Measurements from ENCODE around the gene TBPL2. TPM values are rescaled to one million over a fixed set of nuclear protein-coding genes. Genes with fewer than 3 reads are reported as not detected.

The TBPL2 gene
- total RNA-seq, 1 donor from 2014 or later: not detected

GRCh38 chr14:55441286-55441685 is 870 bp upstream of the TBPL2 start:
- Mint-ChIP-seq H3K36me3 (ENCODE audit: low read depth) (peaks cover 1% of the 10 kb centered on the region), H3K27ac (ENCODE audit: unreplicated experiment) (no peak overlapping the region), H3K9me3 (ENCODE audit: low read depth) (peaks cover 5% of the 10 kb centered on the region), H3K4me1 (ENCODE audit: low read depth) (peaks cover 9% of the 10 kb centered on the region), H3K4me3 (ENCODE audit: unreplicated experiment) (no peak overlapping the region), H3K27me3 (ENCODE audit: low read depth) (peaks cover 15% of the 10 kb centered on the region)
- DNase-seq (ENCODE audit: low spot score): no peak
- TF ChIP-seq CTCF (IDR thresholded peaks at IDR 0.05): no peak

GRCh38 chr14:55438066-55438683 is 2.2 kb downstream of the TBPL2 start:
- Mint-ChIP-seq H3K4me1 (ENCODE audit: low read depth) (peaks cover 6% of the 10 kb centered on the region), H3K27me3 (ENCODE audit: low read depth) (peaks cover 30% of the 10 kb centered on the region)

GRCh38 chr14:55436931-55437330 is 3.5 kb downstream of the TBPL2 start:
- H3K27me3 Mint-ChIP-seq (ENCODE audit: low read depth): peaks cover 32% of the 10 kb centered on the region
- no peak for TF ChIP-seq CTCF (IDR thresholded peaks at IDR 0.05)
- H3K36me3 Mint-ChIP-seq (ENCODE audit: low read depth): no peaks in the 10 kb centered on the region
- DNase-seq (ENCODE audit: low spot score): no peak
- no peak overlapping the region for H3K4me3 Mint-ChIP-seq (ENCODE audit: unreplicated experiment)
- H3K9me3 Mint-ChIP-seq (ENCODE audit: low read depth): no peaks in the 10 kb centered on the region
- H3K4me1 Mint-ChIP-seq (ENCODE audit: low read depth): peaks cover 6% of the 10 kb centered on the region
- no peak overlapping the region for H3K27ac Mint-ChIP-seq (ENCODE audit: unreplicated experiment)

More at GRCh38 chr14:55438066-55438683, 2.2 kb downstream of the TBPL2 start:
- peaks cover 5% of the 10 kb centered on the region for H3K9me3 Mint-ChIP-seq (ENCODE audit: low read depth)
- H3K27ac Mint-ChIP-seq (ENCODE audit: unreplicated experiment): no peak overlapping the region
- H3K4me3 Mint-ChIP-seq (ENCODE audit: unreplicated experiment): no peak overlapping the region
- peak; percentile 85 for TF ChIP-seq CTCF (IDR thresholded peaks at IDR 0.05)
- peaks cover 1% of the 10 kb centered on the region for H3K36me3 Mint-ChIP-seq (ENCODE audit: low read depth)
- DNase-seq (ENCODE audit: low spot score): no peak

- DNase-seq (ENCODE audit: low spot score): no peak
- H3K4me1 Mint-ChIP-seq (ENCODE audit: low read depth): peaks cover 6% of the 10 kb centered on the region
- H3K27ac Mint-ChIP-seq (ENCODE audit: unreplicated experiment): no peak overlapping the region
- H3K27me3 Mint-ChIP-seq (ENCODE audit: low read depth): peaks cover 32% of the 10 kb centered on the region
- H3K9me3 Mint-ChIP-seq (ENCODE audit: low read depth): no peaks in the 10 kb centered on the region
- no peak overlapping the region for H3K4me3 Mint-ChIP-seq (ENCODE audit: unreplicated experiment)
- no peak for TF ChIP-seq CTCF (IDR thresholded peaks at IDR 0.05)
- H3K36me3 Mint-ChIP-seq (ENCODE audit: low read depth): no peaks in the 10 kb centered on the region
These were observed 3.9 kb downstream of the TBPL2 start for GRCh38 chr14:55436519-55436918.

GRCh38 chr14:55434805-55435174 is 5.6 kb downstream of the TBPL2 start:
- H3K36me3 Mint-ChIP-seq (ENCODE audit: low read depth): no peaks in the 10 kb centered on the region
- peaks cover 6% of the 10 kb centered on the region for H3K4me1 Mint-ChIP-seq (ENCODE audit: low read depth)

More at GRCh38 chr14:55434805-55435174, 5.6 kb downstream of the TBPL2 start:
- no peak for TF ChIP-seq CTCF (IDR thresholded peaks at IDR 0.05)
- Mint-ChIP-seq H3K9me3 (ENCODE audit: low read depth) (no peaks in the 10 kb centered on the region), H3K27ac (ENCODE audit: unreplicated experiment) (no peak overlapping the region), H3K4me3 (ENCODE audit: unreplicated experiment) (no peak overlapping the region), H3K27me3 (ENCODE audit: low read depth) (peaks cover 34% of the 10 kb centered on the region)
- no peak for DNase-seq (ENCODE audit: low spot score)
